A549 (cell line): ENCODE results near the gene HOXD9.

Experiments
- CEBPB ChIP-seq, 2 experiments: fragments of >200 bp in 1 of 2; sonication (Bioruptor Twin) in 1 of 2; formaldehyde crosslinking in 1 of 2; IDR thresholded peaks; 2 replicates each; pipeline ENCODE4 v1.6.1; 2012 to 2016
- FOXS1 ChIP-seq: fragments of 250-450 bp; sonication (Bioruptor Pico); IDR thresholded peaks from 2 replicates; pipeline ENCODE4 v1.5.0; 2020; ENCODE audit warnings: mild to moderate bottlenecking, moderate library complexity
- MAZ ChIP-seq: fragments of 150-350 bp; IDR thresholded peaks from 2 replicates; pipeline ENCODE4 v1.6.1; 2014; ENCODE audit warnings: antibody characterized with exemption, low read depth, low read length, borderline replicate concordance
- POLR2A ChIP-seq: IDR thresholded peaks from 2 replicates; pipeline ENCODE4 v1.6.1; 2012; ENCODE audit warnings: mild to moderate bottlenecking, low read length
- TF ChIP-seq, protein P1 (sequence below): fragments of >200 bp; sonication (Bioruptor Twin); formaldehyde crosslinking; IDR thresholded peaks from 3 replicates; pipeline ENCODE4 v1.5.1; 2016

DNA sequence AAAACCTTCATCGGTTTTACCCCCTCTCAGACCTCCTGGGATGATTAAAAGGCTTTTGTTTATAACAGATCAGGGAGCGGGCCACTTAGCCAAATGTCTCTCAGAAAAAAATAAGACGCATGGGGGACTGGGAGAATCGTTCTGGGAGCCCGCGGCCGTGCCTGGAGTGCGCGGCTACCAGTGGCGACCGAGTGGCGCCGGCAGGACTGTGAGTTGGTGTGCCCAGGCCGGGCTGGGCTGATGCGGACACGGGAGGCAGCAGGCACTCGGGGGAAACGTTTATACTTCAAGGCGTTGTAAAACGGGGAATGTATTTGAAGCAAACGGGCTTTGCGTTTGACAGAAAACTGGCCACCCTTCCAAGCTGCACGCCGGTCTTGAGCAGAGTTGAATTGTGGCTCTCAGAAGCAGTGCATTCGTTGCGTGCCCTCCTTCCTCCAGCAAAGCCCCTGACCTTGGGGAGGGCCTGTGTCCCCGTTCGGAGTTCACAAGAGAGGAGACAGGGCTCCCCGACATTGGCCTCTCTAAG is 10.6 kb upstream of the HOXD9 start:
- no peak for TF ChIP-seq POLR2A
- TF ChIP-seq, protein P1, sequence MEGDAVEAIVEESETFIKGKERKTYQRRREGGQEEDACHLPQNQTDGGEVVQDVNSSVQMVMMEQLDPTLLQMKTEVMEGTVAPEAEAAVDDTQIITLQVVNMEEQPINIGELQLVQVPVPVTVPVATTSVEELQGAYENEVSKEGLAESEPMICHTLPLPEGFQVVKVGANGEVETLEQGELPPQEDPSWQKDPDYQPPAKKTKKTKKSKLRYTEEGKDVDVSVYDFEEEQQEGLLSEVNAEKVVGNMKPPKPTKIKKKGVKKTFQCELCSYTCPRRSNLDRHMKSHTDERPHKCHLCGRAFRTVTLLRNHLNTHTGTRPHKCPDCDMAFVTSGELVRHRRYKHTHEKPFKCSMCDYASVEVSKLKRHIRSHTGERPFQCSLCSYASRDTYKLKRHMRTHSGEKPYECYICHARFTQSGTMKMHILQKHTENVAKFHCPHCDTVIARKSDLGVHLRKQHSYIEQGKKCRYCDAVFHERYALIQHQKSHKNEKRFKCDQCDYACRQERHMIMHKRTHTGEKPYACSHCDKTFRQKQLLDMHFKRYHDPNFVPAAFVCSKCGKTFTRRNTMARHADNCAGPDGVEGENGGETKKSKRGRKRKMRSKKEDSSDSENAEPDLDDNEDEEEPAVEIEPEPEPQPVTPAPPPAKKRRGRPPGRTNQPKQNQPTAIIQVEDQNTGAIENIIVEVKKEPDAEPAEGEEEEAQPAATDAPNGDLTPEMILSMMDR: no peak
- no peak for TF ChIP-seq FOXS1 (CRISPR knock-in tag)
- no peak for TF ChIP-seq CEBPB (IDR thresholded peaks at IDR 0.05)
- TF ChIP-seq MAZ: no peak
